ENCODE measurements around the gene SLC16A5. TPM values are rescaled to one million over a fixed set of nuclear protein-coding genes. Genes with fewer than 3 reads are reported as not detected.

SLC16A5 gene
- total RNA-seq, 2 donors from 2014 or later = 28.8 to 54.0 TPM

DNA sequence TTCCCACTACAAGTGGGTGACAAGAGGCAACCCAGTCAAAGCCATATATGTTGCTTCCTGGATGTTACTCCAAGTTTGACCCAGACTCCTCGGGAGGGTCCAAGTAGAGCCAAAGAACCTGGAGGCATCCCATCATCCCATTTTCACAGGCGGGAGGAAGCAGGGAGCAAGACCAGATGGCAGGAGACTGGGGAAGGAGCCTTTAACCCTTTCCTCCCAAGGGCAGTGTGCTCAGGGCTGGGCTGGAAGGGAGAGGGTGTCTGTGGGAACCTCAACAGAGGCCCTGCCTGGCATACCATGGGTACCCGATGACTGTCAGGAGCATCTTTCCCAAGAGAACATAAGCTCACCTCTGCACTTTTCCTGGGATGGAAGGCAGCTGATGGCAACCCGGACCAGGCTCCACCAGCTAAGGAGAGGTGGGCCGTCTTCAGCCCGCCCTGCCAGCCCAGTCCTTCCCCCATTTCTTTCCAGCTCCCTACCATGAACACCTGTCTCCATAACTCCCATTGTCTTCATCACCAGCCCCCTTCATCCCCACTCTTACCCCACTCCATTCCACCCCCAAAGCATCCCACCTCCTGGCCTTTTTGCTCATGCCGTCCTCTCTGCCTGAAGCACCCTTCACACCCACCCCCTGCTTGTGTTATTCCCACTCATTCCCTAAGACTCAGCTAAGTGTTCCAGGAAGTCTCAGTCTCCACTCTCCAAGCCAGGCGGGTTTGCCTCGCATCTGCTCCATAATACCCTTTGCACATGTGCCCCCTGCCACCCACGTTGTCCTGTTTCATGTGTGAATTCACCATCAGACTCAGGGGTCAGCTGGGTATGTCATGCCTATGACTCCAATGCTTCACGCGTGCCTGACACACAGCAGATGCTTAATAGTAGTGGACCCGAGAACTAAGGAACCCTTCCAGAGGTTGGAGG, 5.9 kb upstream of the SLC16A5 start:
- no peak overlapping the region for H3K27ac Mint-ChIP-seq
- H3K36me3 Mint-ChIP-seq (ENCODE audit: low read depth) = no peaks in the 10 kb centered on the region
- H3K27me3 Mint-ChIP-seq (ENCODE audit: insufficient read depth) = no peaks in the 10 kb centered on the region
- peak; percentile 52 for DNase-seq
- 89 to 91% methylated on average over 6 to 13 of the region's 13 CpGs for WGBS, 2 experiments (ENCODE audit: insufficient coverage in 1 of 2, insufficient read length in 1 of 2)
- H3K4me1 Mint-ChIP-seq = peaks cover 33% of the 10 kb centered on the region
- Histone ChIP-seq H3K27ac (ENCODE audit: low read depth, low read length) (no peak overlapping the region), H3K36me3 (ENCODE audit: control insufficient read depth, insufficient read depth, low read length) (no peaks in the 10 kb centered on the region), H3K9ac (ENCODE audit: extremely low read depth, low read length, poor library complexity, severe bottlenecking) (no peak overlapping the region), H3K4me1 (ENCODE audit: control insufficient read depth, insufficient read depth, low read length) (peaks cover 11% of the 10 kb centered on the region), H3K9me3 (ENCODE audit: control insufficient read depth, low read length) (no peaks in the 10 kb centered on the region), H3K27me3 (ENCODE audit: control insufficient read depth, insufficient read depth, low read length, poor library complexity, severe bottlenecking) (no peaks in the 10 kb centered on the region), H3K4me3 (ENCODE audit: low read length) (no peak overlapping the region)
- TF ChIP-seq, protein P1, sequence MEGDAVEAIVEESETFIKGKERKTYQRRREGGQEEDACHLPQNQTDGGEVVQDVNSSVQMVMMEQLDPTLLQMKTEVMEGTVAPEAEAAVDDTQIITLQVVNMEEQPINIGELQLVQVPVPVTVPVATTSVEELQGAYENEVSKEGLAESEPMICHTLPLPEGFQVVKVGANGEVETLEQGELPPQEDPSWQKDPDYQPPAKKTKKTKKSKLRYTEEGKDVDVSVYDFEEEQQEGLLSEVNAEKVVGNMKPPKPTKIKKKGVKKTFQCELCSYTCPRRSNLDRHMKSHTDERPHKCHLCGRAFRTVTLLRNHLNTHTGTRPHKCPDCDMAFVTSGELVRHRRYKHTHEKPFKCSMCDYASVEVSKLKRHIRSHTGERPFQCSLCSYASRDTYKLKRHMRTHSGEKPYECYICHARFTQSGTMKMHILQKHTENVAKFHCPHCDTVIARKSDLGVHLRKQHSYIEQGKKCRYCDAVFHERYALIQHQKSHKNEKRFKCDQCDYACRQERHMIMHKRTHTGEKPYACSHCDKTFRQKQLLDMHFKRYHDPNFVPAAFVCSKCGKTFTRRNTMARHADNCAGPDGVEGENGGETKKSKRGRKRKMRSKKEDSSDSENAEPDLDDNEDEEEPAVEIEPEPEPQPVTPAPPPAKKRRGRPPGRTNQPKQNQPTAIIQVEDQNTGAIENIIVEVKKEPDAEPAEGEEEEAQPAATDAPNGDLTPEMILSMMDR (conservative IDR thresholded peaks at IDR 0.05) = no peak
- H3K4me3 Mint-ChIP-seq = no peak overlapping the region
- H3K9me3 Mint-ChIP-seq = no peaks in the 10 kb centered on the region

DNA sequence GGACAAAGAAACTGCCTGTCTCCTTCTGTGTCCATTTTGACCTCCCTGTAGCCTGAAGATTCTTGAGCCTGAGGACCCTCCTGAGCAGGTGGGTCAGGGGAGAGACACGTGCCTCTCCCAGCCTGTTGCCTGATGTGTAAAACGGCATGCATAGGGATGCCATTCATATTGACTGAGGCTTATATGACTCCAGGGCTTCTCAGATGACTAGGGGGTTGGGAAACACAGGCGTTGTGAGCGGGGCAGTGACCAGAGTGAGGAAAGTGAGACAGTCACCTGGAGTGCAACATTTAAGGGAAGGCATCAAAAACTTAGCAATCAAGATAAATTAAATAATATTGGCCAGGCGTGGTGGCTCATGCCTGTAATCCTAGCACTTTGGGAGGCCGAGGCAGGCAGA, 5.1 kb upstream of the SLC16A5 start:
- no peak overlapping the region for H3K27ac Mint-ChIP-seq
- WGBS, 2 experiments (ENCODE audit: insufficient coverage in 1 of 2, insufficient read length in 1 of 2) = 75 to 77% methylated on average over 5 to 6 of the region's 6 CpGs
- Histone ChIP-seq H3K27ac (ENCODE audit: low read depth, low read length) (no peak overlapping the region), H3K9ac (ENCODE audit: extremely low read depth, low read length, poor library complexity, severe bottlenecking) (no peak overlapping the region), H3K9me3 (ENCODE audit: control insufficient read depth, low read length) (no peaks in the 10 kb centered on the region), H3K4me1 (ENCODE audit: control insufficient read depth, insufficient read depth, low read length) (peaks cover 11% of the 10 kb centered on the region), H3K4me3 (ENCODE audit: low read length) (no peak overlapping the region), H3K36me3 (ENCODE audit: control insufficient read depth, insufficient read depth, low read length) (no peaks in the 10 kb centered on the region), H3K27me3 (ENCODE audit: control insufficient read depth, insufficient read depth, low read length, poor library complexity, severe bottlenecking) (no peaks in the 10 kb centered on the region)
- no peaks in the 10 kb centered on the region for H3K27me3 Mint-ChIP-seq (ENCODE audit: insufficient read depth)
- no peak overlapping the region for H3K4me3 Mint-ChIP-seq
- peak; percentile 53 for DNase-seq
- H3K36me3 Mint-ChIP-seq (ENCODE audit: low read depth) = no peaks in the 10 kb centered on the region
- TF ChIP-seq, protein P1 (conservative IDR thresholded peaks at IDR 0.05) = no peak
- H3K4me1 Mint-ChIP-seq = peaks cover 36% of the 10 kb centered on the region
- no peaks in the 10 kb centered on the region for H3K9me3 Mint-ChIP-seq

DNA sequence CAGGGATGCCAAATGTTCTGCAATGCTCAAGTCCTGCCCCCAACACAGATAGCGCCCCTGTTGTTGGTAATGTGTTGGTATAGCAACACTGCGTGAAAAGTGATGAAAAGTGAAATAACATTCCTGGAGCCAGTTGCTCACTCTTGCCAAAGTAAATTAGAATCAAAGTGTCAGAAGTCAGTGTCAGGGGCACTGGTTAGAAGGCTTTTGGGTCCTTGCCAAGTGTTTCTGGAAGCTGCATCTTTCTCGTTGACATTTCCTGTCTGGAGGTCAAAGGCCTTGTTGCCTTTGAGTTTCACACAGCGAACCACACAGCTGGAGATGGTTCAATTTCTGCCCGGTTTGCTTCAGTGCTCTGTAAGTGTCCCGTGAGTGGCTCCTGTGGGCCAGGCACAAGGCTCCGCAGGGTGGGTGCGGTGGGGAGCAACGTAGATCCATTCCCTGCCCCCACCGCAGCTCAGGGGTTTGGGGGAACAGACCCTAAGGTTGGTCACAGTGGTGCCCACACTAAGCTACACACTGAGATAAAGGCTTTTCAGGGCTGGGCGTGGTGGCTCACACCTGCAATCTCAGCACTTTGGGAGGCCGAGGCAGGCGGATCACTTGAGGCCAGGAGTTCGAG, 3.6 kb upstream of the SLC16A5 start:
- Mint-ChIP-seq H3K4me1 (peaks cover 27% of the 10 kb centered on the region), H3K9me3 (no peaks in the 10 kb centered on the region), H3K4me3 (no peak overlapping the region), H3K27ac (no peak overlapping the region), H3K36me3 (ENCODE audit: low read depth) (no peaks in the 10 kb centered on the region), H3K27me3 (ENCODE audit: insufficient read depth) (no peaks in the 10 kb centered on the region)
- no peaks in the 10 kb centered on the region for H3K9me3 ChIP-seq (ENCODE audit: control insufficient read depth, low read length)
- 72 to 83% methylated on average over 11 to 14 of the region's 14 CpGs for WGBS, 2 experiments (ENCODE audit: insufficient coverage in 1 of 2, insufficient read length in 1 of 2)
- peaks cover 3% of the 10 kb centered on the region for H3K4me1 ChIP-seq (ENCODE audit: control insufficient read depth, insufficient read depth, low read length)
- H3K27me3 ChIP-seq (ENCODE audit: control insufficient read depth, insufficient read depth, low read length, poor library complexity, severe bottlenecking) = no peaks in the 10 kb centered on the region
- TF ChIP-seq, protein P1 (conservative IDR thresholded peaks at IDR 0.05) = no peak
- H3K36me3 ChIP-seq (ENCODE audit: control insufficient read depth, insufficient read depth, low read length) = no peaks in the 10 kb centered on the region
- no peak overlapping the region for H3K9ac ChIP-seq (ENCODE audit: extremely low read depth, low read length, poor library complexity, severe bottlenecking)
- H3K27ac ChIP-seq (ENCODE audit: low read depth, low read length) = no peak overlapping the region
- DNase-seq = peak; percentile 50
- H3K4me3 ChIP-seq (ENCODE audit: low read length) = no peak overlapping the region

All from endodermal cell (in vitro differentiated cells).